Activated T-cell treated with anti-CD3 and anti-CD28 coated beads, Interleukin-2, amount 50 U/mL, for 72 hours (primary cell): Measurements from ENCODE around the gene F7. TPM values are rescaled to one million over a fixed set of nuclear protein-coding genes. Genes with fewer than 3 reads are reported as not detected.
"Not testable (repeated sequence)": the region's sequence is repeated elsewhere in the genome, so short reads cannot be mapped to it uniquely, and the experiment has no call there.

Source experiments
- ATAC-seq, 2 donors: fragments of 150-1000 bp; cut with Tn5 transposase; replicated peaks in 1 of 2; 2 replicates each; pipeline ENCODE4 v1.10.0; 2021; ENCODE audit warnings: moderate library complexity in 2 of 2, mild to moderate bottlenecking in 1 of 2
- DNase-seq, 2 donors: peaks; one replicate each; pipeline ENCODE4 v3.0.0; 2021 to 2022; ENCODE audit warnings: mixed read lengths in 1 of 2
- H3K27ac Mint-ChIP-seq: one replicate; pipeline ENCODE4 v1.8.0; 2022; ENCODE audit warnings: mild to moderate bottlenecking, moderate library complexity, mixed read lengths
- H3K27me3 Mint-ChIP-seq: one replicate; pipeline ENCODE4 v1.8.0; 2022; ENCODE audit warnings: low read depth, mixed read lengths
- H3K36me3 Mint-ChIP-seq, 2 donors: one replicate each; pipeline ENCODE4 v1.8.0; 2022; ENCODE audit warnings: mixed read lengths in 2 of 2, mild to moderate bottlenecking in 1 of 2; ENCODE audit not compliant: insufficient read depth in 2 of 2
- H3K4me1 Mint-ChIP-seq: one replicate; pipeline ENCODE4 v1.8.0; 2022; ENCODE audit warnings: low read depth, mixed read lengths
- H3K4me3 Mint-ChIP-seq, 2 donors: one replicate each; pipeline ENCODE4 v1.8.0; 2022; ENCODE audit warnings: mild to moderate bottlenecking in 2 of 2, mixed read lengths in 2 of 2, moderate library complexity in 2 of 2
- H3K9me3 Mint-ChIP-seq, 2 donors: one replicate each; pipeline ENCODE4 v1.8.0; 2022; ENCODE audit warnings: mixed read lengths in 2 of 2
- total RNA-seq, 2 donors: library from RNA; stranded (reverse); gene quantifications; one replicate each; pipeline ENCODE4 v1.2.3, GENCODE V29; 2022

Gene F7
- total RNA-seq, 2 donors from 2014 or later, result not detected

GRCh38 chr13:113108521-113108920 is 2.9 kb downstream of the F7 start:
- H3K27me3 Mint-ChIP-seq, H3K27ac Mint-ChIP-seq, H3K36me3 Mint-ChIP-seq, H3K4me3 Mint-ChIP-seq, H3K4me1 Mint-ChIP-seq, DNase-seq, H3K9me3 Mint-ChIP-seq, ATAC-seq: not testable (repeated sequence)

GRCh38 chr13:113109151-113110047 is 3.8 kb downstream of the F7 start:
- ATAC-seq (peak; percentile 24 to 27), DNase-seq (no peak)
- Mint-ChIP-seq H3K4me3 (peak overlapping the region; percentile 12 to 61), H3K27ac (no peak overlapping the region), H3K27me3 (no peaks in the 10 kb centered on the region), H3K36me3 (peaks cover 0 to 4% of the 10 kb centered on the region in 2 donors), H3K4me1 (no peaks in the 10 kb centered on the region), H3K9me3 (no peaks in the 10 kb centered on the region)

GRCh38 chr13:113110048-113110851 is 4.7 kb downstream of the F7 start:
- Mint-ChIP-seq H3K36me3 (peaks cover 0 to 4% of the 10 kb centered on the region in 2 donors), H3K27me3 (no peaks in the 10 kb centered on the region), H3K9me3 (no peaks in the 10 kb centered on the region), H3K27ac (no peak overlapping the region), H3K4me3 (peak overlapping the region in 1 of 2 donors; percentile 61), H3K4me1 (no peaks in the 10 kb centered on the region)
- DNase-seq (peak in 1 of 2 donors; percentile 25), ATAC-seq (peak; percentile 35 to 59)

GRCh38 chr13:113110852-113111315 is 5.3 kb downstream of the F7 start:
- peak in 1 of 2 donors; percentile 26 for ATAC-seq
- H3K4me3 Mint-ChIP-seq, result peak overlapping the region in 1 of 2 donors; percentile 59

DNA sequence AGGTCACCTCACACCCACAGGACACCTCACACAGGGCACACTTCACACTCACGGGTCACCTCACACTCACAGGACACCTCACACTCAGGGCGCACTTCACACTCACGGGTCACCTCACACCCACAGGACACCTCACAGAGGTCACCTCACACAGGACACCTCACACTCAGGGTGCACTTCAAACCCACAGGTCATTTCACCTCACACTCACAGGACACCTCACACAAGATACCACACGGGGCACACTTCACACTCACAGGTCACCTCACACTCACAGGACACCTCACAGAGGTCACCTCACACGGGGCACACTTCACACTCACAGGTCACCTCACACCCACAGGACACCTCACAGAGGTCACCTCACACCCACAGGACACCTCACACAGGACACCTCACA is 6.2 kb downstream of the F7 start:
- not testable (repeated sequence) for ATAC-seq, H3K27ac Mint-ChIP-seq, DNase-seq, H3K9me3 Mint-ChIP-seq, H3K4me1 Mint-ChIP-seq, H3K36me3 Mint-ChIP-seq, H3K4me3 Mint-ChIP-seq, H3K27me3 Mint-ChIP-seq

More at GRCh38 chr13:113110852-113111315, 5.3 kb downstream of the F7 start:
- Mint-ChIP-seq H3K9me3 (no peaks in the 10 kb centered on the region), H3K36me3 (peaks cover 0 to 4% of the 10 kb centered on the region in 2 donors), H3K27me3 (no peaks in the 10 kb centered on the region), H3K4me1 (no peaks in the 10 kb centered on the region), H3K27ac (no peak overlapping the region)
- no peak for DNase-seq

DNA sequence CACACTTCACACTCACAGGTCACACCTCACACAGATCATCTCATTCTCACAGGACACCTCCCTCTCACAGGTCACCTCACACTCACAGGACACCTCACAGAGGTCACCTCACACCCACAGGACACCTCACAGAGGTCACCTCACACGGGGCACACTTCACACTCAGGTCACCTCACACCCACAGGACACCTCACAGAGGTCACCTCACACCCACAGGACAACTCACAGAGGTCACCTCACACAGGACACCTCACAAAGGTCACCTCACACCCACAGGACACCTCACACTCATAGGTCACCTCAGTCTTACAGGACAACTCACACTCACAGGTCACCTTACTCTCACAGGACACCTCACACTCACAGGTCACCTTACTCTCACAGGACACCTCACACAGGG is 6.9 kb downstream of the F7 start:
- H3K9me3 Mint-ChIP-seq, H3K4me3 Mint-ChIP-seq, H3K27me3 Mint-ChIP-seq, H3K4me1 Mint-ChIP-seq, H3K36me3 Mint-ChIP-seq, H3K27ac Mint-ChIP-seq, ATAC-seq, DNase-seq: not testable (repeated sequence)

- Mint-ChIP-seq H3K4me3 (no peak overlapping the region), H3K4me1 (no peaks in the 10 kb centered on the region), H3K36me3 (peaks cover 0 to 2% of the 10 kb centered on the region in 2 donors), H3K9me3 (no peaks in the 10 kb centered on the region), H3K27ac (no peak overlapping the region), H3K27me3 (no peaks in the 10 kb centered on the region)
- ATAC-seq, result no peak
- no peak for DNase-seq
These were observed 7.6 kb downstream of the F7 start for GRCh38 chr13:113112893-113113845.

- Mint-ChIP-seq H3K4me1 (no peaks in the 10 kb centered on the region), H3K4me3 (no peak overlapping the region), H3K9me3 (no peaks in the 10 kb centered on the region), H3K27me3 (no peaks in the 10 kb centered on the region), H3K36me3 (peaks cover 0 to 2% of the 10 kb centered on the region in 2 donors), H3K27ac (no peak overlapping the region)
- DNase-seq (no peak), ATAC-seq (no peak)
These were observed 8.3 kb downstream of the F7 start for GRCh38 chr13:113113846-113114271.

DNA sequence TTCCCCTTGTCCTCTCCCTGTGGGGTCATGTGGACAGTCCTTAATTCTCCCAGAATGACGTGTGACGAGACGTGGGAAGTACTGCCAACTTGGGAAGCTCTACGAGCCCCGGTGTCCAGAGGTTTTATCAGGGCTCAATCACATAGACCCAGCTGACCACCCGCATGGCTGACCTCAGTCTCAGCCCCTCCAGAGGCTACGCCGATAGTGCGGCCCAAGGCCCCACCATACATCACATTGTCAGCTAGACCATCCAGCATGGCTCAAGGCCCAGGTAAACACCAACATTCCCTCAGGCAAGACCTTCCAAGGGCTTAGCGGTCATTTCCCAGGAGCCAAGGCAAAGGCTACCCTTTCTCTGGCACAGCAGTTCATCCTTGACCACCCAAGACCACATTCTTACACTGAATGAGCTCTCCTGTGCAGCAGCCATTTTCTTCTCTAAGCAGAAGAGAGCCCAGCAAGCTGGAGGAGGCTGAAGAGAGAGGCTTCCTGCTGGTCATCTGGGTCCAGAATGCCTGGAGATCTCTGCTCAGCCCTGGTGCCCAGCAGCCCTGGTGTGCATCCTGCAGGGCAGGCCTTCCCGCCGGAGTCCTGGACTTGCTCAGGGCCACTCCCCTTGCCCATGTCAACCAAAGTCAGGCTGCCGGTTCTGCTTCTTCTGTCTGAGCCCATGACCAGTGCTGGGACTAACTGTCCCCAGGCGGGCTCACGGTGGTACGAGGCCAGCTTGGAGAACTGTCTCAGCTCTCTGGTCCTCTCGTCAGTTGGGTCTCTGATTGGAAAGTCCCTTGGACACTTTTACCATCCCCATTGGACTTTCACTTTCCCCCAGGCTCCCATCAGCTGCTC is 9.1 kb downstream of the F7 start:
- no peak overlapping the region for H3K27ac Mint-ChIP-seq
- no peaks in the 10 kb centered on the region for H3K27me3 Mint-ChIP-seq
- H3K36me3 Mint-ChIP-seq, result no peaks in the 10 kb centered on the region
- ATAC-seq, result no peak
- DNase-seq, result no peak
- no peaks in the 10 kb centered on the region for H3K4me1 Mint-ChIP-seq
- no peaks in the 10 kb centered on the region for H3K9me3 Mint-ChIP-seq
- H3K4me3 Mint-ChIP-seq, result no peak overlapping the region

DNA sequence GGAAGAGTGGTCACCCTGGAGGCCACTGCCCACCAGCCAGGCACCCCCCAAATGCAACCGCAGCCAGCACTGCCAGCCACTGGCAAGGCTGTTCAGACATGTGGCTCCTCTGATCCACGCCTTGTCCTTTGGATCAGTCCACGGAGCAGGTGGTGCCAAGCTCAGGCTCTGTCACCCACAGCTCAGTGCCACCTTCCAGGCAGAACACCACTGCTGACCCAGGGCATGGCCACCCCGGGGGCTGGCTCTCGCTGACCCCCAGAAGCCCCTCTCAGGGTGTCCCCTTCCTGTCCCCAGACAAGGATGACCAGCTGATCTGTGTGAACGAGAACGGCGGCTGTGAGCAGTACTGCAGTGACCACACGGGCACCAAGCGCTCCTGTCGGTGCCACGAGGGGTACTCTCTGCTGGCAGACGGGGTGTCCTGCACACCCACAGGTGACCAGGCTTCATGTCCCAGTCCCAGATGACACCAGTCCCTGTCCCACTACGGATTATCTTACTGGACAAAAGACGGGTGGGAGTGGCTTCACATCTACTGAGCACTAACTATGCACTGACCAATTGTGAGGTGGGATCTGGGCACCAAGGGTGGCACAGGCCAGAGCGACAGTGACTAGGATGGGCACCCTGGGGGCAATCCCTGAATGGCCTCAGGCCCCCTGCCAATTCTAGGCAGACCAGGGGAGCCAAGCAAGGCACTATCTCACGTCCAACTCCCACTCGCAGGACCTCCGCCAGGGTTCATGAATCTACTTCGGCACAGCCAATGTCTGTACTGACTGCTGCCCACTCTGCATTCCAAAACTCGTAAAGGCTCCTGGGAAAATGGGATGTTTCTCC is 10.0 kb downstream of the F7 start:
- no peak for ATAC-seq
- Mint-ChIP-seq H3K36me3 (no peaks in the 10 kb centered on the region), H3K4me1 (no peaks in the 10 kb centered on the region), H3K27ac (no peak overlapping the region), H3K27me3 (no peaks in the 10 kb centered on the region), H3K4me3 (no peak overlapping the region), H3K9me3 (no peaks in the 10 kb centered on the region)
- DNase-seq, result no peak

- H3K27me3 Mint-ChIP-seq, result no peaks in the 10 kb centered on the region
- H3K4me3 Mint-ChIP-seq, result no peak overlapping the region
- DNase-seq (no peak), ATAC-seq (no peak)
- no peaks in the 10 kb centered on the region for H3K4me1 Mint-ChIP-seq
- H3K27ac Mint-ChIP-seq, result no peak overlapping the region
- no peaks in the 10 kb centered on the region for H3K9me3 Mint-ChIP-seq
- no peaks in the 10 kb centered on the region for H3K36me3 Mint-ChIP-seq
These were observed 10.7 kb downstream of the F7 start for GRCh38 chr13:113116206-113116800.
